H1 (cell line): Measurements from ENCODE around the gene ERAP2. TPM values are rescaled to one million over a fixed set of nuclear protein-coding genes. Genes with fewer than 3 reads are reported as not detected.
A peak's percentile ranks its signal among the peaks of the same experiment; 100 is the strongest.

ENCODE experiments used
- CTCF ChIA-PET: fragments of 300-600 bp; sonication (Branson Sonifier 250); formaldehyde crosslinking; loops from one replicate; lab custom pipeline; 2021; ENCODE audit not compliant: partially characterized antibody; lab: Charles Lee
- POLR2A ChIA-PET: fragments of 300-600 bp; sonication (Branson Sonifier 250); formaldehyde crosslinking; loops from one replicate; lab custom pipeline; 2021; ENCODE audit warnings: inconsistent platforms; ENCODE audit not compliant: partially characterized antibody; lab: Charles Lee
- DNase-seq, 2 experiments: peaks; one replicate each; pipeline versions ENCODE4 v3.0.0 to v3.0.0-alpha.2; 2010 to 2022; ENCODE audit warnings: low spot score in 2 of 2, low read depth in 1 of 2, mixed read lengths in 1 of 2
- FAIRE-seq: peaks from 2 replicates; lab custom pipeline; 2011; peaks lifted over from hg19 to GRCh38; lab: Jason Lieb, UNC
- H2AFZ ChIP-seq: 2 replicates; pipeline ENCODE4 v1.8.1; 2012; ENCODE audit warnings: low read length, inconsistent platforms
- H2AK5ac ChIP-seq: 2 replicates; pipeline ENCODE4 v1.6.1; 2013; ENCODE audit warnings: low read depth, low read length
- H2BK120ac ChIP-seq: replicated peaks from 2 replicates; pipeline ENCODE3; 2013; ENCODE audit warnings: low read depth, low read length, inconsistent platforms
- H2BK12ac ChIP-seq: 2 replicates; pipeline ENCODE4 v1.6.1; 2013; ENCODE audit warnings: low read depth, low read length
- H2BK15ac ChIP-seq: 2 replicates; pipeline ENCODE4 v1.6.1; 2013; ENCODE audit warnings: low read length
- H2BK20ac ChIP-seq: 2 replicates; pipeline ENCODE4 v1.6.1; 2013; ENCODE audit warnings: low read length
- H2BK5ac ChIP-seq: 2 replicates; pipeline ENCODE4 v1.6.1; 2013; ENCODE audit warnings: low read depth, low read length
- H3K14ac ChIP-seq: 2 replicates; pipeline ENCODE4 v1.6.1; 2013; ENCODE audit warnings: inconsistent platforms; ENCODE audit not compliant: insufficient read length
- H3K18ac ChIP-seq: 2 replicates; pipeline ENCODE4 v1.6.1; 2013; ENCODE audit warnings: low read length; ENCODE audit errors: extremely low read depth
- H3K23ac ChIP-seq: 2 replicates; pipeline ENCODE4 v1.6.1; 2013; ENCODE audit warnings: inconsistent platforms; ENCODE audit not compliant: insufficient read length
- H3K23me2 ChIP-seq: 2 replicates; pipeline ENCODE4 v1.6.1; 2013; ENCODE audit warnings: low read depth, low read length
- H3K27ac ChIP-seq: 2 replicates; pipeline ENCODE4 v1.6.1; 2011; ENCODE audit warnings: low read depth, low read length, inconsistent platforms
- H3K27me3 ChIP-seq, 4 experiments: replicated peaks in 1 of 4; 1 replicate in 1 of 4; 2 replicates in 3 of 4; pipeline versions ENCODE4 v1.6.1 to v1.8.1; 2011 to 2013; ENCODE audit warnings: low read length in 3 of 4, mild to moderate bottlenecking in 3 of 4, inconsistent platforms in 2 of 4, mixed read lengths in 2 of 4, moderate library complexity in 1 of 4; ENCODE audit not compliant: control insufficient read depth in 3 of 4, insufficient read depth in 3 of 4; ENCODE audit errors: extremely low read depth in 1 of 4
- H3K36me3 ChIP-seq, 4 experiments: 2 replicates each; pipeline versions ENCODE4 v1.6.1 to v1.8.1; 2011 to 2013; ENCODE audit warnings: mild to moderate bottlenecking in 4 of 4, low read length in 3 of 4, moderate library complexity in 2 of 4, control low read depth in 1 of 4, inconsistent platforms in 1 of 4; ENCODE audit not compliant: insufficient read depth in 4 of 4, control insufficient read depth in 2 of 4
- H3K4ac ChIP-seq: replicated peaks from 2 replicates; pipeline ENCODE3; 2013; ENCODE audit warnings: low read length, low read depth, mixed read lengths, inconsistent platforms; ENCODE audit not compliant: insufficient read length
- H3K4me1 ChIP-seq, 4 experiments: replicated peaks in 1 of 4; 1 replicate in 1 of 4; 2 replicates in 3 of 4; pipeline versions ENCODE4 v1.6.1 to v1.8.1; 2011 to 2013; ENCODE audit warnings: low read length in 3 of 4, inconsistent platforms in 2 of 4, mixed read lengths in 1 of 4; ENCODE audit not compliant: insufficient read depth in 4 of 4, control insufficient read depth in 3 of 4
- H3K4me2 ChIP-seq, 2 experiments: 2 replicates each; pipeline versions ENCODE4 v1.6.1 to v1.8.1; 2011 to 2013; ENCODE audit warnings: low read depth in 2 of 2, low read length in 2 of 2, control low read depth in 1 of 2, inconsistent platforms in 1 of 2, mild to moderate bottlenecking in 1 of 2; ENCODE audit not compliant: insufficient read depth in 1 of 2
- H3K4me3 ChIP-seq, 4 experiments: fragments of 200-600, 300-600 bp in 1 of 4; sonication (generic), shearing (Covaris generic), sonication (Bioruptor Twin) in 1 of 4; 2 replicates each; pipeline versions ENCODE4 v1.5.1 to v1.8.1; 2011 to 2016; ENCODE audit warnings: low read length in 4 of 4, low read depth in 3 of 4, control low read depth in 2 of 4, inconsistent platforms in 2 of 4, mild to moderate bottlenecking in 2 of 4, mixed read lengths in 1 of 4, moderate library complexity in 1 of 4; ENCODE audit not compliant: insufficient read depth in 2 of 4; ENCODE audit errors: extremely low read depth in 1 of 4
- H3K56ac ChIP-seq: replicated peaks from 2 replicates; pipeline ENCODE3; 2013; ENCODE audit warnings: low read depth, mild to moderate bottlenecking, mixed read lengths, low read length, inconsistent platforms; ENCODE audit not compliant: insufficient read length
- H3K79me1 ChIP-seq: 2 replicates; pipeline ENCODE4 v1.6.1; 2013; ENCODE audit warnings: low read depth, low read length, control low read depth
- H3K79me2 ChIP-seq, 2 experiments: 2 replicates each; pipeline versions ENCODE4 v1.6.1 to v1.8.1; 2012 to 2013; ENCODE audit warnings: low read length in 2 of 2, mild to moderate bottlenecking in 2 of 2, inconsistent platforms in 1 of 2; ENCODE audit not compliant: insufficient read depth in 2 of 2, control insufficient read depth in 1 of 2
- H3K9ac ChIP-seq, 4 experiments: replicated peaks in 1 of 4; 1 replicate in 1 of 4; 2 replicates in 3 of 4; pipeline versions ENCODE4 v1.6.1 to v1.8.1; 2011 to 2013; ENCODE audit warnings: low read depth in 3 of 4, low read length in 3 of 4, control low read depth in 2 of 4, mild to moderate bottlenecking in 2 of 4, moderate library complexity in 2 of 4, inconsistent platforms in 1 of 4; ENCODE audit errors: extremely low read depth in 1 of 4
- H3K9me3 ChIP-seq, 2 experiments: 2 replicates each; pipeline versions ENCODE4 v1.6.1 to v1.8.1; 2012 to 2013; ENCODE audit warnings: mild to moderate bottlenecking in 2 of 2, moderate library complexity in 2 of 2, control low read depth in 1 of 2, inconsistent platforms in 1 of 2, low read depth in 1 of 2, low read length in 1 of 2, mixed read lengths in 1 of 2; ENCODE audit not compliant: insufficient read depth in 2 of 2
- H4K20me1 ChIP-seq, 2 experiments: replicated peaks in 1 of 2; 2 replicates each; pipeline versions ENCODE3 to v1.8.1; 2011 to 2013; ENCODE audit warnings: inconsistent platforms in 2 of 2, low read length in 2 of 2, mild to moderate bottlenecking in 1 of 2; ENCODE audit not compliant: insufficient read depth in 2 of 2, control insufficient read depth in 1 of 2
- H4K5ac ChIP-seq: 2 replicates; pipeline ENCODE4 v1.6.1; 2013; ENCODE audit warnings: low read length, low read depth, mixed read lengths, inconsistent platforms; ENCODE audit not compliant: insufficient read length
- H4K8ac ChIP-seq: 2 replicates; pipeline ENCODE4 v1.8.0; 2013; ENCODE audit warnings: mild to moderate bottlenecking, moderate library complexity, low read length, inconsistent platforms; ENCODE audit not compliant: insufficient read depth; ENCODE audit errors: extremely low read depth
- H4K91ac ChIP-seq: replicated peaks from 2 replicates; pipeline ENCODE3; 2013; ENCODE audit warnings: low read length, mixed read lengths, inconsistent platforms; ENCODE audit not compliant: insufficient read length
- GABPA ChIP-seq: IDR thresholded peaks from 2 replicates; pipeline ENCODE4 v1.6.1; 2011; ENCODE audit warnings: mild to moderate bottlenecking, low read length, moderate library complexity, borderline replicate concordance; ENCODE audit not compliant: insufficient read depth
- HDAC6 ChIP-seq: IDR thresholded peaks from one replicate; pipeline ENCODE4 v1.7.1; 2012; ENCODE audit warnings: low read depth, mild to moderate bottlenecking, inconsistent platforms, low read length, moderate library complexity
- KDM5A ChIP-seq: fragments of 200-600 bp; IDR thresholded peaks from 2 replicates; pipeline ENCODE4 v1.7.1; 2012; ENCODE audit warnings: mild to moderate bottlenecking, low read length, inconsistent platforms, mixed read lengths
- NANOG ChIP-seq: IDR thresholded peaks from 2 replicates; pipeline ENCODE4 v1.6.1; 2011; ENCODE audit warnings: low read length, low read depth, mild to moderate bottlenecking, inconsistent platforms; ENCODE audit not compliant: insufficient read depth, poor library complexity, severe bottlenecking
- PHF8 ChIP-seq: fragments of 200-600 bp; sonication (generic); conservative IDR thresholded peaks from 2 replicates; pipeline ENCODE4 v1.7.1; 2012; ENCODE audit warnings: low read depth, mild to moderate bottlenecking, inconsistent platforms, low read length, moderate library complexity
- SAP30 ChIP-seq: fragments of 300-600 bp; sonication (generic); IDR thresholded peaks from 2 replicates; pipeline ENCODE4 v1.7.1; 2012; ENCODE audit warnings: low read length, moderate library complexity, mild to moderate bottlenecking, inconsistent platforms; ENCODE audit not compliant: insufficient read depth, insufficient replicate concordance
- SP4 ChIP-seq: IDR thresholded peaks from 2 replicates; pipeline ENCODE4 v1.6.1; 2012; ENCODE audit warnings: low read length, inconsistent platforms
- WGBS, 2 experiments: shearing (Covaris generic) in 1 of 2; methylation state at CpG; one replicate each; pipeline versions ENCODE4 v1.1.6 to v1.1.7; 2013 to 2015; ENCODE audit warnings: low lambda C conversion rate in 2 of 2, mixed read lengths in 2 of 2, inconsistent platforms in 1 of 2, low coverage in 1 of 2, missing lambda C conversion rate in 1 of 2; ENCODE audit not compliant: insufficient replicate concordance in 2 of 2, insufficient coverage in 1 of 2, insufficient read length in 1 of 2; ENCODE audit errors: extremely low coverage in 1 of 2, missing lambda C conversion rate in 1 of 2; 5-methylcytosine and 5-hydroxymethylcytosine counted together
- polyA plus RNA-seq, 7 experiments: library from polyadenylated mRNA; depleted of rRNA in 3 of 7; stranded (reverse) in 5 of 7; unstranded in 2 of 7; fragments of >200 nt in 5 of 7; fragments of 200-250 nt in 2 of 7; gene quantifications; 1 replicate in 5 of 7; 2 replicates in 1 of 7; 4 replicates in 1 of 7; pipeline versions ENCODE4 v1.2.1 to v1.2.3, GENCODE V29; 2011 to 2013; ENCODE audit warnings: missing spikeins in 2 of 7, mixed read lengths in 2 of 7
- total RNA-seq: library from RNA; stranded (reverse); fragmentation: NEBNext Ultra II Directional; extraction: Animal tissue kit (Norgen Biotek cat#: 25700); gene quantifications from 2 replicates; pipeline ENCODE4 v1.2.1, GENCODE V29; 2021
- TF ChIP-seq, protein P1 (sequence below): IDR thresholded peaks from 2 replicates; pipeline ENCODE4 v1.6.1; 2012; ENCODE audit warnings: low read length, inconsistent platforms
- TF ChIP-seq, protein P2 (sequence below): IDR thresholded peaks from 2 replicates; pipeline ENCODE4 v1.6.1; 2011; ENCODE audit warnings: low read depth, mild to moderate bottlenecking, low read length; ENCODE audit not compliant: insufficient read depth

The ERAP2 gene
- total and polyA plus RNA-seq, 2 of the 8 experiments (the other 6 are each of a cell fraction or from before 2014, with no cell fraction given), result 0.14 TPM; not detected in 1

DNA sequence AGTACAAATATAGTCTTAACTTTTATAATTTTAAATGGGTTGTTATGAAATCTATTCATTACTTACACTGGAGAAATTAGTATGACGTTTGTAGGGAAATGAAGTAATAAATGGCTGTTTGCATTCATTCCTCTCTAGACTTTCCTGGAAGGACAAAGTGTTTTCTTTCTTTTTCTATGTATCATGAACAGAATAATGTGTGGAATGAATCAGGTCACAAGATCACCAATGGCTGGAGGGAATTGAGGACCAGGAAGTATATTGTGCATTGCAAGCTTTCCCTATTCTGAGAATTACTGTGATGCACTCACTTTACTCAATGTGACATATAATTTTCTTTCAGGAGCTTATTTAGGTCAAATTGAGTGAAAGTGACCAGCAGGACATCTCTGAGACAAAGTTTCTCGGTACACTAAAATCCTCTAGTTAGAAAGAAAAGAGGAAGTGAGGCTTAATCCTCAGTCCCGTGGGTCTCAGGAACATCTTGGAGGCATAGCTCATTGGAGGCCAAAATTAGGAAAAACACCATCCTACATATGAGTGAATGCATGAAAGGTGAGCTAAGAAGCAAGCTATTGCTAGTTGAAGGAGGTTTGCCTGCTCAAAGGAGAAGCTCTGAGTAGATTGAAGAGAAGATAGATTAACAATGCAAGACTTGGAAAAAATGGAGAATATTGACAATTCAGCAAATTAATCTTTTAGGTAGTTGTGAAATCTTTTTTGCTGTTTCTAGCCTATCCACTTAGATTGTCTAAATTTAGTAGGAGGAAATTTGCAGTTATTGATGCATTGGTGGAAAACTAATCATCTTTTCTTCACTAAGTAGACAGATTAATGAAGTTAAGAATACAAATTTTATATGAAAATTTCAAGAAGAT is 28.0 kb downstream of the ERAP2 start:
- Histone ChIP-seq H3K9ac (no peak overlapping the region), H3K4me2 (no peak overlapping the region), H3K4me3 (no peak overlapping the region), H4K91ac (no peak overlapping the region), H2BK15ac (no peak overlapping the region), H3K4me1 (no peaks in the 10 kb centered on the region), H2AK5ac (no peak overlapping the region), H3K56ac (no peak overlapping the region), H2BK20ac (no peak overlapping the region), H3K14ac (no peak overlapping the region), H3K27me3 (peaks cover 0 to 1% (median 0%) of the 10 kb centered on the region in 4 experiments; a peak in 1 of 7 replicates), H3K79me2 (no peaks in the 10 kb centered on the region), H2BK12ac (no peak overlapping the region), H4K8ac (no peak overlapping the region), H3K18ac (no peak overlapping the region), H3K4ac (no peak overlapping the region), H2AFZ (peak overlapping the region; percentile 76; the same call in 1 of the 2 replicates), H3K9me3 (no peaks in the 10 kb centered on the region), H3K23ac (no peak overlapping the region), H2BK5ac (no peak overlapping the region), H4K20me1 (no peaks in the 10 kb centered on the region), H3K36me3 (no peaks in the 10 kb centered on the region), H2BK120ac (no peak overlapping the region), H3K23me2 (no peaks in the 10 kb centered on the region), H4K5ac (no peak overlapping the region), H3K79me1 (no peaks in the 10 kb centered on the region), H3K27ac (no peak overlapping the region)
- ChIA-PET POLR2A (interaction anchor here (0.6 kb wide), 1 partner anchor 138 kb away, joined by 3 read pairs; no protein-coding TSS in a partner anchor), CTCF (interaction anchor here (0.7 to 1.7 kb wide), 10 partner anchors 10 to 256 kb away, joined by 3 to 4 read pairs (median 3); no protein-coding TSS in a partner anchor)
- WGBS, 2 experiments, result 67% methylated on average over 3 of the region's 3 CpGs; no CpG with 5 or more reads in 1 of the 2 experiments
- FAIRE-seq, result no peak
- no peak for DNase-seq
- TF ChIP-seq SP4 (no peak), KDM5A (no peak), HDAC6 (no peak), SAP30 (no peak), GABPA (no peak), PHF8 (no peak), NANOG (no peak)
- TF ChIP-seq, protein P1, sequence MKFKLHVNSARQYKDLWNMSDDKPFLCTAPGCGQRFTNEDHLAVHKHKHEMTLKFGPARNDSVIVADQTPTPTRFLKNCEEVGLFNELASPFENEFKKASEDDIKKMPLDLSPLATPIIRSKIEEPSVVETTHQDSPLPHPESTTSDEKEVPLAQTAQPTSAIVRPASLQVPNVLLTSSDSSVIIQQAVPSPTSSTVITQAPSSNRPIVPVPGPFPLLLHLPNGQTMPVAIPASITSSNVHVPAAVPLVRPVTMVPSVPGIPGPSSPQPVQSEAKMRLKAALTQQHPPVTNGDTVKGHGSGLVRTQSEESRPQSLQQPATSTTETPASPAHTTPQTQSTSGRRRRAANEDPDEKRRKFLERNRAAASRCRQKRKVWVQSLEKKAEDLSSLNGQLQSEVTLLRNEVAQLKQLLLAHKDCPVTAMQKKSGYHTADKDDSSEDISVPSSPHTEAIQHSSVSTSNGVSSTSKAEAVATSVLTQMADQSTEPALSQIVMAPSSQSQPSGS, result no peak
- TF ChIP-seq, protein P2, sequence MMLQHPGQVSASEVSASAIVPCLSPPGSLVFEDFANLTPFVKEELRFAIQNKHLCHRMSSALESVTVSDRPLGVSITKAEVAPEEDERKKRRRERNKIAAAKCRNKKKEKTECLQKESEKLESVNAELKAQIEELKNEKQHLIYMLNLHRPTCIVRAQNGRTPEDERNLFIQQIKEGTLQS, result no peak
